Parathyroid adenoma (tissue), 2 donors: ENCODE measurements around the gene SP8.

ENCODE experiments used
- H2AFZ ChIP-seq: fragments of 300-600 bp; sonication (generic); one replicate; pipeline ENCODE4 v1.7.0; 2017; ENCODE audit warnings: antibody characterized with exemption, mild to moderate bottlenecking
- H3K27ac ChIP-seq: fragments of 300-600 bp; sonication (generic); one replicate; pipeline ENCODE4 v1.7.0; 2017
- H3K27me3 ChIP-seq: fragments of 300-600 bp; sonication (generic); one replicate; pipeline ENCODE4 v1.7.0; 2017; ENCODE audit warnings: low read length; ENCODE audit not compliant: control insufficient read depth, insufficient read depth
- H3K36me3 ChIP-seq: fragments of 300-600 bp; sonication (generic); one replicate; pipeline ENCODE4 v1.7.0; 2017; ENCODE audit warnings: low read length; ENCODE audit not compliant: control insufficient read depth, insufficient read depth
- H3K4me1 ChIP-seq: fragments of 300-600 bp; sonication (generic); one replicate; pipeline ENCODE4 v1.7.0; 2017; ENCODE audit warnings: control low read depth
- H3K4me2 ChIP-seq: fragments of 300-600 bp; sonication (generic); one replicate; pipeline ENCODE4 v1.7.0; 2017; ENCODE audit warnings: low read length
- H3K4me3 ChIP-seq: fragments of 300-600 bp; sonication (generic); one replicate; pipeline ENCODE4 v1.7.0; 2017; ENCODE audit warnings: low read depth, low read length
- H3K79me2 ChIP-seq: fragments of 300-600 bp; sonication (generic); one replicate; pipeline ENCODE4 v1.7.0; 2017; ENCODE audit warnings: control low read depth
- H3K9ac ChIP-seq: fragments of 300-600 bp; sonication (generic); one replicate; pipeline ENCODE4 v1.7.0; 2017; ENCODE audit warnings: mild to moderate bottlenecking
- H3K9me3 ChIP-seq: fragments of 300-600 bp; sonication (generic); one replicate; pipeline ENCODE4 v1.7.0; 2017; ENCODE audit warnings: low read length; ENCODE audit not compliant: control insufficient read depth
- CTCF ChIP-seq: fragments of 300-600 bp; sonication (generic); IDR thresholded peaks from one replicate; pipeline ENCODE4 v1.7.0; 2017; ENCODE audit warnings: antibody characterized with exemption, mild to moderate bottlenecking
- donor health status: primary hyperparathyroidism.

SP8 gene

GRCh38 chr7:20783700-20784387 is 2.8 kb downstream of the SP8 start:
- Histone ChIP-seq H3K4me2 (no peak overlapping the region), H3K9ac (no peak overlapping the region), H3K27ac (no peak overlapping the region), H2AFZ (no peak overlapping the region), H3K79me2 (no peaks in the 10 kb centered on the region), H3K4me1 (no peaks in the 10 kb centered on the region), H3K27me3 (peaks cover 50% of the 10 kb centered on the region), H3K9me3 (no peaks in the 10 kb centered on the region), H3K36me3 (no peaks in the 10 kb centered on the region), H3K4me3 (no peak overlapping the region)
- no peak for TF ChIP-seq CTCF

GRCh38 chr7:20783125-20783699 is 3.5 kb downstream of the SP8 start:
- H2AFZ ChIP-seq = no peak overlapping the region
- H3K79me2 ChIP-seq = no peaks in the 10 kb centered on the region
- peaks cover 49% of the 10 kb centered on the region for H3K27me3 ChIP-seq
- H3K4me2 ChIP-seq = no peak overlapping the region
- no peak overlapping the region for H3K4me3 ChIP-seq
- H3K9me3 ChIP-seq = no peaks in the 10 kb centered on the region
- H3K9ac ChIP-seq = no peak overlapping the region
- no peaks in the 10 kb centered on the region for H3K36me3 ChIP-seq
- no peak overlapping the region for H3K27ac ChIP-seq
- no peak for TF ChIP-seq CTCF
- no peaks in the 10 kb centered on the region for H3K4me1 ChIP-seq

- Histone ChIP-seq H3K4me2 (no peak overlapping the region), H3K79me2 (no peaks in the 10 kb centered on the region), H3K27ac (no peak overlapping the region), H3K4me1 (no peaks in the 10 kb centered on the region), H3K9ac (no peak overlapping the region), H2AFZ (no peak overlapping the region), H3K4me3 (no peak overlapping the region), H3K9me3 (no peaks in the 10 kb centered on the region), H3K27me3 (peaks cover 33% of the 10 kb centered on the region), H3K36me3 (no peaks in the 10 kb centered on the region)
- TF ChIP-seq CTCF = no peak
Observed at GRCh38 chr7:20779041-20779440, 7.6 kb downstream of the SP8 start.

- Histone ChIP-seq H3K9ac (no peak overlapping the region), H3K36me3 (no peaks in the 10 kb centered on the region), H3K4me3 (no peak overlapping the region), H3K79me2 (no peaks in the 10 kb centered on the region), H2AFZ (no peak overlapping the region), H3K4me2 (peak overlapping the region; percentile 42), H3K9me3 (no peaks in the 10 kb centered on the region), H3K4me1 (no peaks in the 10 kb centered on the region), H3K27me3 (peaks cover 33% of the 10 kb centered on the region), H3K27ac (no peak overlapping the region)
- no peak for TF ChIP-seq CTCF
Observed at GRCh38 chr7:20778063-20778721, 8.5 kb downstream of the SP8 start.
